Subcutaneous adipose tissue (tissue), 4 donors: Measurements from ENCODE around the gene HELZ. TPM values are rescaled to one million over a fixed set of nuclear protein-coding genes. Genes with fewer than 3 reads are reported as not detected.

Experiments used
- CTCF ChIP-seq: fragments of 450-650 bp; IDR thresholded peaks from one replicate; pipeline ENCODE4 v1.5.1; 2016; ENCODE audit warnings: low read depth, mild to moderate bottlenecking, control low read depth, antibody characterized with exemption, moderate library complexity
- total RNA-seq, 4 donors: library from RNA; depleted of rRNA; stranded (reverse); fragments of >200 nt; gene quantifications; one replicate each; pipeline ENCODE4 v1.1.0, GENCODE V29; 2016

The HELZ gene
- total RNA-seq, 4 donors from 2014 or later: 74.5 to 83.0 (median 76.8) TPM

- TF ChIP-seq CTCF: no peak
Observed at GRCh38 chr17:67082107-67082506, 162.9 kb downstream of the HELZ start.

- TF ChIP-seq CTCF: no peak
Observed at GRCh38 chr17:67080804-67081203, 164.2 kb downstream of the HELZ start.

- no peak for TF ChIP-seq CTCF
Observed at GRCh38 chr17:67079491-67079890, 165.5 kb downstream of the HELZ start.

- no peak for TF ChIP-seq CTCF
Observed at GRCh38 chr17:67078292-67078691, 166.7 kb downstream of the HELZ start.

GRCh38 chr17:67076290-67076689 lies 168.7 kb downstream of the HELZ start:
- TF ChIP-seq CTCF: no peak

GRCh38 chr17:67074781-67075180 lies 170.2 kb downstream of the HELZ start:
- no peak for TF ChIP-seq CTCF

GRCh38 chr17:67072885-67073284 lies 172.1 kb downstream of the HELZ start:
- no peak for TF ChIP-seq CTCF
